ENCODE data around the gene CBX6. TPM values are rescaled to one million over a fixed set of nuclear protein-coding genes. Genes with fewer than 3 reads are reported as not detected.

CBX6 gene
- total and polyA plus RNA-seq, 9 of the 15 experiments (the other 6 are each of a cell fraction or from before 2014, with no cell fraction given), result 0.75 to 31.6 (median 8.0) TPM

- H3K9me3 ChIP-seq (replicated peaks; ENCODE audit: control insufficient read depth, insufficient read depth, low read depth, low read length), result no peaks in the 10 kb centered on the region
- H3K27me3 ChIP-seq (ENCODE audit: control insufficient read depth in 2 of 2, insufficient read depth in 2 of 2, low read length in 2 of 2), result no peaks in the 10 kb centered on the region
- peaks cover 2% of the 10 kb centered on the region for H3K9me1 ChIP-seq (ENCODE audit: control insufficient read depth, insufficient read depth, low read length)
- H3K4me1 ChIP-seq (replicated peaks in 1 of 2; ENCODE audit: control insufficient read depth in 2 of 2, insufficient read depth in 2 of 2, low read length in 2 of 2), result peaks cover 0 to 35% of the 10 kb centered on the region in 2 experiments; a peak in 4 of 5 replicates
- intact Hi-C loops (cut with micrococcal nuclease), result no loop called here
- peak overlapping the region in 1 of 2 experiments; percentile 45; a peak in 1 of 4 replicates for H3K9ac ChIP-seq (ENCODE audit: insufficient read depth in 1 of 2, low read depth in 2 of 2, low read length in 2 of 2)
- BruUV-seq (replicated peaks), result no TSS peak
- DNase-seq (ENCODE audit: extremely low read depth in 1 of 4, low spot score in 3 of 4), result no peak
- no peak for TF ChIP-seq TRIM25 (IDR thresholded peaks at IDR 0.05; ENCODE audit: borderline replicate concordance)
- no peak for TF ChIP-seq MYNN (IDR thresholded peaks at IDR 0.05)
- no peak for TF ChIP-seq MYNN (CRISPR knock-in tag; IDR thresholded peaks at IDR 0.05)
- no peak for TF ChIP-seq CHD4 (IDR thresholded peaks at IDR 0.05; ENCODE audit: insufficient read depth, insufficient replicate concordance, low read depth, low read length, poor library complexity, severe bottlenecking)
- TF ChIP-seq ZNF347 (CRISPR knock-in tag; IDR thresholded peaks at IDR 0.05; ENCODE audit: low read depth), result no peak
- no peak for TF ChIP-seq ZNF431 (CRISPR knock-in tag; IDR thresholded peaks at IDR 0.05)
- no peak for TF ChIP-seq YY1 (IDR thresholded peaks at IDR 0.05; ENCODE audit: borderline replicate concordance in 1 of 3, control insufficient read depth in 1 of 3, extremely low read depth in 1 of 3, insufficient read depth in 3 of 3, insufficient read length in 1 of 3, insufficient replicate concordance in 2 of 3, low read depth in 1 of 3, low read length in 2 of 3)
- TF ChIP-seq RBFOX2 (IDR thresholded peaks at IDR 0.05; ENCODE audit: low read depth, low read length), result peak; percentile 26; the same call in 1 of the 2 replicates
- no peak for TF ChIP-seq TCF7 (IDR thresholded peaks at IDR 0.05; ENCODE audit: borderline replicate concordance)
- peaks cover 29% of the 10 kb centered on the region for H3K79me2 ChIP-seq (ENCODE audit: control insufficient read depth, insufficient read depth, low read length)
- H3K4me3 ChIP-seq, result no peak overlapping the region
- ChIA-PET POLR2A (interaction anchor here (0.6 to 1.6 kb wide), 2 partner anchors 9 to 112 kb away, joined by 3 to 5 read pairs; no protein-coding TSS in a partner anchor), CTCF (ENCODE audit: low intra/inter-chr PET ratio) (interaction anchor here (1.4 kb wide), 1 partner anchor 254 kb away, joined by 3 read pairs; no protein-coding TSS in a partner anchor)
- H3K36me3 ChIP-seq (ENCODE audit: control insufficient read depth, insufficient read depth, low read length), result peaks cover 49% of the 10 kb centered on the region; the same call in 2 of the 3 replicates
- ATAC-seq, result no peak
- no peak overlapping the region for H3K4me2 ChIP-seq (ENCODE audit: insufficient read depth, low read length)
- no peak for FAIRE-seq
- no peaks in the 10 kb centered on the region; the same call in 1 of the 2 replicates for H4K20me1 ChIP-seq (replicated peaks; ENCODE audit: control insufficient read depth, insufficient read depth, low read length)
- in situ Hi-C loops (cut with MboI), result no loop called here
- H2AFZ ChIP-seq (ENCODE audit: low read depth, low read length), result no peak overlapping the region
- H3K27ac ChIP-seq (ENCODE audit: extremely low read depth, low read depth, low read length), result no peak overlapping the region
- 93% methylated on average over 9 of the region's 18 CpGs for WGBS (ENCODE audit: insufficient coverage, low coverage, missing lambda C conversion rate)
Observed at GRCh38 chr22:38867471-38868285, 4.3 kb downstream of the CBX6 start.

All from K562 (cell line).